GM13976 (cell line): ENCODE results near the gene IGF1R.

Experiments
- DNase-seq: peaks from one replicate; pipeline ENCODE4 v3.0.0; 2012; ENCODE audit warnings: low spot score
- CTCF ChIP-seq: IDR thresholded peaks from 2 replicates; pipeline ENCODE4 v1.5.1; 2012; ENCODE audit warnings: borderline replicate concordance, mild to moderate bottlenecking; ENCODE audit not compliant: insufficient read depth; ENCODE audit errors: extremely low read depth, missing control alignments, control extremely low read depth
- in situ Hi-C: fragments of 300-500 bp; cut with MboI; formaldehyde crosslinking; loops from one replicate; pipeline ENCODE4 v1.12.0; 2022; ENCODE audit warnings: low sequenced_read_pairs, mixed read lengths, inconsistent platforms; ENCODE audit not compliant: unreplicated experiment

Gene IGF1R

GRCh38 chr15:98845138-98845884, 197.0 kb downstream of the IGF1R start:
- no peak for DNase-seq
- in situ Hi-C loops = no loop called here
- no peak for TF ChIP-seq CTCF

- peak; percentile 58 for TF ChIP-seq CTCF
- peak; percentile 56 for DNase-seq
- in situ Hi-C loops = no loop called here
These were observed 202.7 kb downstream of the IGF1R start for GRCh38 chr15:98850961-98851572.

- in situ Hi-C loops = no loop called here
- peak; percentile 64 for DNase-seq
- no peak for TF ChIP-seq CTCF
These were observed 204.8 kb downstream of the IGF1R start for GRCh38 chr15:98853161-98853560.

GRCh38 chr15:98853617-98854420, 205.5 kb downstream of the IGF1R start:
- in situ Hi-C loops = no loop called here
- no peak for TF ChIP-seq CTCF
- DNase-seq = no peak

GRCh38 chr15:98854496-98854895, 206.2 kb downstream of the IGF1R start:
- TF ChIP-seq CTCF = no peak
- in situ Hi-C loops = no loop called here
- no peak for DNase-seq

GRCh38 chr15:98855067-98855814, 206.9 kb downstream of the IGF1R start:
- no peak for DNase-seq
- in situ Hi-C loops = no loop called here
- TF ChIP-seq CTCF = no peak
